ENCODE data around the gene CAPN9.

Gene CAPN9

GRCh38 chr1:230792691-230793462 is 45.7 kb downstream of the CAPN9 start:
- Histone ChIP-seq H3K4me2 (ENCODE audit: insufficient read depth, low read length) (no peak overlapping the region), H3K27me3 (ENCODE audit: insufficient read depth, low read length, poor library complexity) (peaks cover 9% of the 10 kb centered on the region), H3K4me3 (ENCODE audit: low read depth in 1 of 2, low read length in 2 of 2) (no peak overlapping the region), H3K4me1 (ENCODE audit: insufficient read depth, low read length) (peaks cover 4% of the 10 kb centered on the region), H3K9ac (ENCODE audit: low read depth, low read length) (no peak overlapping the region), H2AFZ (ENCODE audit: low read depth, low read length) (no peak overlapping the region), H4K20me1 (ENCODE audit: insufficient read depth, low read length) (no peaks in the 10 kb centered on the region), H3K36me3 (ENCODE audit: insufficient read depth, low read length) (no peaks in the 10 kb centered on the region), H3K79me2 (ENCODE audit: insufficient read depth, low read length) (no peaks in the 10 kb centered on the region), H3K9me3 (ENCODE audit: insufficient read depth, low read length, severe bottlenecking) (no peaks in the 10 kb centered on the region), H3K27ac (ENCODE audit: low read length) (no peak overlapping the region)
- TF ChIP-seq EZH2 (IDR thresholded peaks at IDR 0.05; ENCODE audit: borderline replicate concordance, low read depth, low read length, severe bottlenecking) (no peak), CTCF (IDR thresholded peaks at IDR 0.05; ENCODE audit: borderline replicate concordance, extremely low read depth, low read length, poor library complexity, severe bottlenecking) (peak; percentile 35)
- DNase-seq (no peak), ATAC-seq (ENCODE audit: insufficient read depth, low read depth) (no peak)

GRCh38 chr1:230793463-230793745 is 46.2 kb downstream of the CAPN9 start:
- Histone ChIP-seq H3K4me3 (ENCODE audit: low read depth in 1 of 2, low read length in 2 of 2) (no peak overlapping the region), H3K27me3 (ENCODE audit: insufficient read depth, low read length, poor library complexity) (peaks cover 12% of the 10 kb centered on the region), H3K27ac (ENCODE audit: low read length) (no peak overlapping the region), H3K36me3 (ENCODE audit: insufficient read depth, low read length) (no peaks in the 10 kb centered on the region), H2AFZ (ENCODE audit: low read depth, low read length) (no peak overlapping the region), H3K4me2 (ENCODE audit: insufficient read depth, low read length) (no peak overlapping the region), H3K9me3 (ENCODE audit: insufficient read depth, low read length, severe bottlenecking) (no peaks in the 10 kb centered on the region), H3K4me1 (ENCODE audit: insufficient read depth, low read length) (peaks cover 4% of the 10 kb centered on the region), H3K9ac (ENCODE audit: low read depth, low read length) (no peak overlapping the region), H3K79me2 (ENCODE audit: insufficient read depth, low read length) (no peaks in the 10 kb centered on the region), H4K20me1 (ENCODE audit: insufficient read depth, low read length) (no peaks in the 10 kb centered on the region)
- ATAC-seq (ENCODE audit: insufficient read depth, low read depth) (no peak), DNase-seq (no peak)
- TF ChIP-seq CTCF (IDR thresholded peaks at IDR 0.05; ENCODE audit: borderline replicate concordance, extremely low read depth, low read length, poor library complexity, severe bottlenecking) (no peak), EZH2 (IDR thresholded peaks at IDR 0.05; ENCODE audit: borderline replicate concordance, low read depth, low read length, severe bottlenecking) (no peak)

- H3K36me3 ChIP-seq (ENCODE audit: insufficient read depth, low read length) = no peaks in the 10 kb centered on the region
- H2AFZ ChIP-seq (ENCODE audit: low read depth, low read length) = no peak overlapping the region
- TF ChIP-seq EZH2 (IDR thresholded peaks at IDR 0.05; ENCODE audit: borderline replicate concordance, low read depth, low read length, severe bottlenecking) (no peak), CTCF (IDR thresholded peaks at IDR 0.05; ENCODE audit: borderline replicate concordance, extremely low read depth, low read length, poor library complexity, severe bottlenecking) (no peak)
- no peaks in the 10 kb centered on the region for H4K20me1 ChIP-seq (ENCODE audit: insufficient read depth, low read length)
- H3K79me2 ChIP-seq (ENCODE audit: insufficient read depth, low read length) = no peaks in the 10 kb centered on the region
- DNase-seq (no peak), ATAC-seq (ENCODE audit: insufficient read depth, low read depth) (no peak)
- no peak overlapping the region for H3K4me2 ChIP-seq (ENCODE audit: insufficient read depth, low read length)
- H3K9ac ChIP-seq (ENCODE audit: low read depth, low read length) = no peak overlapping the region
- H3K4me1 ChIP-seq (ENCODE audit: insufficient read depth, low read length) = peaks cover 4% of the 10 kb centered on the region
- H3K9me3 ChIP-seq (ENCODE audit: insufficient read depth, low read length, severe bottlenecking) = no peaks in the 10 kb centered on the region
- no peak overlapping the region for H3K27ac ChIP-seq (ENCODE audit: low read length)
- H3K27me3 ChIP-seq (ENCODE audit: insufficient read depth, low read length, poor library complexity) = peaks cover 15% of the 10 kb centered on the region
- no peak overlapping the region for H3K4me3 ChIP-seq (ENCODE audit: low read depth in 1 of 2, low read length in 2 of 2)
Measured at GRCh38 chr1:230794431-230794830, 47.2 kb downstream of the CAPN9 start.

All from DND-41 (cell line).